ENCODE results near the gene SGK2. TPM values are rescaled to one million over a fixed set of nuclear protein-coding genes. Genes with fewer than 3 reads are reported as not detected.

The SGK2 gene
- total RNA-seq, 1 donor from 2014 or later, result 10.5 TPM

- H3K4me3 Mint-ChIP-seq, result no peak overlapping the region
- H3K27ac Mint-ChIP-seq, result no peak overlapping the region
- H3K9me3 Mint-ChIP-seq, result no peaks in the 10 kb centered on the region
- H3K27me3 Mint-ChIP-seq (ENCODE audit: low read depth), result no peaks in the 10 kb centered on the region
- H3K4me1 Mint-ChIP-seq, result no peaks in the 10 kb centered on the region
- peaks cover 12% of the 10 kb centered on the region for H3K36me3 Mint-ChIP-seq
- TF ChIP-seq, protein P1, sequence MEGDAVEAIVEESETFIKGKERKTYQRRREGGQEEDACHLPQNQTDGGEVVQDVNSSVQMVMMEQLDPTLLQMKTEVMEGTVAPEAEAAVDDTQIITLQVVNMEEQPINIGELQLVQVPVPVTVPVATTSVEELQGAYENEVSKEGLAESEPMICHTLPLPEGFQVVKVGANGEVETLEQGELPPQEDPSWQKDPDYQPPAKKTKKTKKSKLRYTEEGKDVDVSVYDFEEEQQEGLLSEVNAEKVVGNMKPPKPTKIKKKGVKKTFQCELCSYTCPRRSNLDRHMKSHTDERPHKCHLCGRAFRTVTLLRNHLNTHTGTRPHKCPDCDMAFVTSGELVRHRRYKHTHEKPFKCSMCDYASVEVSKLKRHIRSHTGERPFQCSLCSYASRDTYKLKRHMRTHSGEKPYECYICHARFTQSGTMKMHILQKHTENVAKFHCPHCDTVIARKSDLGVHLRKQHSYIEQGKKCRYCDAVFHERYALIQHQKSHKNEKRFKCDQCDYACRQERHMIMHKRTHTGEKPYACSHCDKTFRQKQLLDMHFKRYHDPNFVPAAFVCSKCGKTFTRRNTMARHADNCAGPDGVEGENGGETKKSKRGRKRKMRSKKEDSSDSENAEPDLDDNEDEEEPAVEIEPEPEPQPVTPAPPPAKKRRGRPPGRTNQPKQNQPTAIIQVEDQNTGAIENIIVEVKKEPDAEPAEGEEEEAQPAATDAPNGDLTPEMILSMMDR (IDR thresholded peaks at IDR 0.05; ENCODE audit: unreplicated experiment), result no peak
- DNase-seq (ENCODE audit: low spot score in 2 of 2, unreplicated experiment in 2 of 2), result no peak
Measured at GRCh38 chr20:43541214-43541613, 17.6 kb upstream of the SGK2 start.

DNA sequence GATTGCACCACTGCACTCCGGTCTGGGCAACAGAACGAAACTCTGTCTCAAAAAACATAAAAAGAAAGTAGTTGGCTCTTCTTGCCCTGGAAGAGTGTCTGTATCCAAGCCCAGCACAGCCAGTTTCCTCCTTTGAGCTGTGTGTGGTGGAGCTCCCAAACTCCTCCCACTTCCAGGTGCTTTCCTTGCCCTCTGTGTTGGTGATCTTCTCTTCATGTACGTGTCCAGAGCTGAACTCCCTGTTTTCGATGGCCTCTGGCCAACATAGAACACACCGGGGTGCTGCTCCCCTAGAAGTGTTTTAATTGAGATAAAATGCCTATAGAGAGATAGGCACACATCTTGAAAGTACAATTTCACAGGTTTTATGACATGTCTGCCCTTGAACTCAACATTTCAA lies 16.7 kb upstream of the SGK2 start:
- DNase-seq (ENCODE audit: low spot score in 2 of 2, unreplicated experiment in 2 of 2), result no peak
- Mint-ChIP-seq H3K4me1 (no peaks in the 10 kb centered on the region), H3K27ac (no peak overlapping the region), H3K36me3 (peaks cover 16% of the 10 kb centered on the region), H3K9me3 (peaks cover 6% of the 10 kb centered on the region), H3K27me3 (ENCODE audit: low read depth) (no peaks in the 10 kb centered on the region), H3K4me3 (no peak overlapping the region)
- TF ChIP-seq, protein P1 (IDR thresholded peaks at IDR 0.05; ENCODE audit: unreplicated experiment), result no peak

DNA sequence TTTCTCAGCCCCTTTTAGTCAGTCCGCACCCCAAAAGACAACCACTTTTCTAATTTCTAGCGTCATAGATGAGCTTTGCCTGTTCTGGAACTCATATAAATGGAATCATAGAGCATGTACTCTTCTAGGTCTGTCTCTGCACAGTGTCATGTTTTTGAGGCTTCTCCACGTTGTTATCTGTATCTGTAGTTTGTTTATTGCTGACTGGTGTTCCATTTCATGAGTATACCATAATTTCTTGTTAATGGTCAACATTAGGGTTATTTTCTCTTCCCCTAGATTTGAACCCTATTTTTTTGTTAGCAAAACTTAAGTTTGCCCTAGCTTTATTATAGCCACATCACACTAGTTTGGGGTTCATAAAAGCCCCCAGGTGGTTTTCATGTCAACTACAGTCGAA lies 16.2 kb upstream of the SGK2 start:
- TF ChIP-seq, protein P1 (IDR thresholded peaks at IDR 0.05; ENCODE audit: unreplicated experiment), result no peak
- Mint-ChIP-seq H3K4me1 (no peaks in the 10 kb centered on the region), H3K4me3 (no peak overlapping the region), H3K27me3 (ENCODE audit: low read depth) (no peaks in the 10 kb centered on the region), H3K36me3 (peaks cover 20% of the 10 kb centered on the region), H3K27ac (no peak overlapping the region), H3K9me3 (peaks cover 11% of the 10 kb centered on the region)
- DNase-seq (ENCODE audit: low spot score in 2 of 2, unreplicated experiment in 2 of 2), result no peak

GRCh38 chr20:43543138-43543537 lies 15.7 kb upstream of the SGK2 start:
- Mint-ChIP-seq H3K36me3 (peaks cover 25% of the 10 kb centered on the region), H3K9me3 (peaks cover 16% of the 10 kb centered on the region), H3K4me3 (no peak overlapping the region), H3K27ac (no peak overlapping the region), H3K27me3 (ENCODE audit: low read depth) (no peaks in the 10 kb centered on the region), H3K4me1 (no peaks in the 10 kb centered on the region)
- TF ChIP-seq, protein P1 (IDR thresholded peaks at IDR 0.05; ENCODE audit: unreplicated experiment), result no peak
- no peak for DNase-seq (ENCODE audit: low spot score in 2 of 2, unreplicated experiment in 2 of 2)

- H3K27me3 Mint-ChIP-seq (ENCODE audit: low read depth), result no peaks in the 10 kb centered on the region
- no peaks in the 10 kb centered on the region for H3K4me1 Mint-ChIP-seq
- TF ChIP-seq, protein P1 (IDR thresholded peaks at IDR 0.05; ENCODE audit: unreplicated experiment), result no peak
- peaks cover 17% of the 10 kb centered on the region for H3K9me3 Mint-ChIP-seq
- peaks cover 28% of the 10 kb centered on the region for H3K36me3 Mint-ChIP-seq
- H3K4me3 Mint-ChIP-seq, result no peak overlapping the region
- DNase-seq (ENCODE audit: low spot score in 2 of 2, unreplicated experiment in 2 of 2), result no peak
- H3K27ac Mint-ChIP-seq, result no peak overlapping the region
Measured at GRCh38 chr20:43544501-43544900, 14.3 kb upstream of the SGK2 start.

All from mesothelial cell of epicardium (in vitro differentiated cells).